Measurements from ENCODE around the gene SHF.

DNA sequence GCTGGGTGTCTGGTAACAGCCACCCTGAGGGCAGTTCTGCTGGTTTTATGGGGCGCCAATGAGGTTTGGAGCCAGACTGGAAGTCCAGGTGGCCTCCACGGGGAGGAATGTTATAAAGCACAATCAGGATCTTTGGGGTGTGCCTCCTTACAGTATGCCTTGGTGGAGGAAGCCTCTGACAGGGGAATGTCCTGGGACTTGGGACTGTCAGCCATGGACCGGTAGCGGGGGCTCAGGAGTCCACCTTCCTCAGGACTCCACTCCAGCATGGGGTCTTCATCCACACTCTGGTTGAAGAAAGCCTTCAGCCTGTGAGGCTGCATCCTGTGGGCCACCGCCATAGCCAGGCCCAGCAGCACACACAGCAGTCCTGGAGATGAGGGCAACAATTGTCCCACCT lies 68.8 kb downstream of the SHF start:
- TF ChIP-seq, protein P1, sequence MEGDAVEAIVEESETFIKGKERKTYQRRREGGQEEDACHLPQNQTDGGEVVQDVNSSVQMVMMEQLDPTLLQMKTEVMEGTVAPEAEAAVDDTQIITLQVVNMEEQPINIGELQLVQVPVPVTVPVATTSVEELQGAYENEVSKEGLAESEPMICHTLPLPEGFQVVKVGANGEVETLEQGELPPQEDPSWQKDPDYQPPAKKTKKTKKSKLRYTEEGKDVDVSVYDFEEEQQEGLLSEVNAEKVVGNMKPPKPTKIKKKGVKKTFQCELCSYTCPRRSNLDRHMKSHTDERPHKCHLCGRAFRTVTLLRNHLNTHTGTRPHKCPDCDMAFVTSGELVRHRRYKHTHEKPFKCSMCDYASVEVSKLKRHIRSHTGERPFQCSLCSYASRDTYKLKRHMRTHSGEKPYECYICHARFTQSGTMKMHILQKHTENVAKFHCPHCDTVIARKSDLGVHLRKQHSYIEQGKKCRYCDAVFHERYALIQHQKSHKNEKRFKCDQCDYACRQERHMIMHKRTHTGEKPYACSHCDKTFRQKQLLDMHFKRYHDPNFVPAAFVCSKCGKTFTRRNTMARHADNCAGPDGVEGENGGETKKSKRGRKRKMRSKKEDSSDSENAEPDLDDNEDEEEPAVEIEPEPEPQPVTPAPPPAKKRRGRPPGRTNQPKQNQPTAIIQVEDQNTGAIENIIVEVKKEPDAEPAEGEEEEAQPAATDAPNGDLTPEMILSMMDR (conservative IDR thresholded peaks at IDR 0.05 in 1 of 2, IDR thresholded peaks at IDR 0.05 in 1 of 2; ENCODE audit: extremely low read depth in 1 of 2, insufficient read depth in 1 of 2, low read depth in 1 of 2, low read length in 2 of 2), result no peak
- TF ChIP-seq EZH2 (IDR thresholded peaks at IDR 0.05; ENCODE audit: borderline replicate concordance, low read length), result no peak
